GM23338 (cell line): ENCODE data around the gene RSL24D1.

Experiments used
- CREB1 ChIP-seq: fragments of 250-450 bp; sonication (Bioruptor Pico); IDR thresholded peaks from 2 replicates; pipeline ENCODE4 v1.5.0; 2020; ENCODE audit warnings: low read depth, mild to moderate bottlenecking, moderate library complexity
- EZH2 ChIP-seq: fragments of 200-600 bp; sonication (generic); IDR thresholded peaks from one replicate; pipeline ENCODE4 v1.8.0; 2017; ENCODE audit warnings: antibody characterized with exemption, mild to moderate bottlenecking, low read depth; ENCODE audit not compliant: unreplicated experiment
- POLR2AphosphoS5 ChIP-seq: IDR thresholded peaks from 2 replicates; pipeline ENCODE4 v1.6.1; 2016; ENCODE audit warnings: antibody characterized with exemption, low read depth
- STAT1 ChIP-seq: IDR thresholded peaks from one replicate; pipeline ENCODE4 v1.6.1; 2016; ENCODE audit warnings: antibody characterized with exemption; ENCODE audit not compliant: unreplicated experiment
- TF ChIP-seq, protein P1 (sequence below): IDR thresholded peaks from one replicate; pipeline ENCODE4 v1.6.1; 2018; ENCODE audit warnings: antibody characterized with exemption; ENCODE audit not compliant: unreplicated experiment
- TF ChIP-seq, protein P2 (sequence below), 2 experiments: fragments of 200-600 bp in 1 of 2; sonication (generic) in 1 of 2; conservative IDR thresholded peaks; 2 replicates each; pipeline versions ENCODE4 v1.5.1 to v1.6.1; 2016 to 2017; ENCODE audit warnings: antibody characterized with exemption in 2 of 2, low read depth in 2 of 2, mild to moderate bottlenecking in 2 of 2, moderate library complexity in 1 of 2

DNA sequence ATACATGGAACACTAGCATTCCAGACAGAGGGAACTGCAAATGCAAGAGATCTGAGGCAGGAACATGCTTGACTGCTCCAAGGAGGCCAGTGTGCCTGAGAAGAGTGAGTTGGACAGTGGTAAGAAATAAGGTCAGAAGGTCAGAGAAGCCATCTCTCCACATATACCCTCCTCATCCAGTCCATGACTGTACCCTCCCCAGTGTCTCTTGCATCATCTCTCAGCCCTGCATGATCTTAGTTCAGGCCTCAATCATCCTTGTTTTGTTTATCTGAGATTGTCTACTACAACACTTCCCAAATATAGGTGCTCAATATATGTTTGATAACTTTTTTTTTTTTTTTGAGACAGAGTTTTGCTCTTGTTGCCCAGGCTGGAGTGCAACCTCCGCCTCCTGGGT lies 5.5 kb upstream of the RSL24D1 start:
- TF ChIP-seq, protein P1, sequence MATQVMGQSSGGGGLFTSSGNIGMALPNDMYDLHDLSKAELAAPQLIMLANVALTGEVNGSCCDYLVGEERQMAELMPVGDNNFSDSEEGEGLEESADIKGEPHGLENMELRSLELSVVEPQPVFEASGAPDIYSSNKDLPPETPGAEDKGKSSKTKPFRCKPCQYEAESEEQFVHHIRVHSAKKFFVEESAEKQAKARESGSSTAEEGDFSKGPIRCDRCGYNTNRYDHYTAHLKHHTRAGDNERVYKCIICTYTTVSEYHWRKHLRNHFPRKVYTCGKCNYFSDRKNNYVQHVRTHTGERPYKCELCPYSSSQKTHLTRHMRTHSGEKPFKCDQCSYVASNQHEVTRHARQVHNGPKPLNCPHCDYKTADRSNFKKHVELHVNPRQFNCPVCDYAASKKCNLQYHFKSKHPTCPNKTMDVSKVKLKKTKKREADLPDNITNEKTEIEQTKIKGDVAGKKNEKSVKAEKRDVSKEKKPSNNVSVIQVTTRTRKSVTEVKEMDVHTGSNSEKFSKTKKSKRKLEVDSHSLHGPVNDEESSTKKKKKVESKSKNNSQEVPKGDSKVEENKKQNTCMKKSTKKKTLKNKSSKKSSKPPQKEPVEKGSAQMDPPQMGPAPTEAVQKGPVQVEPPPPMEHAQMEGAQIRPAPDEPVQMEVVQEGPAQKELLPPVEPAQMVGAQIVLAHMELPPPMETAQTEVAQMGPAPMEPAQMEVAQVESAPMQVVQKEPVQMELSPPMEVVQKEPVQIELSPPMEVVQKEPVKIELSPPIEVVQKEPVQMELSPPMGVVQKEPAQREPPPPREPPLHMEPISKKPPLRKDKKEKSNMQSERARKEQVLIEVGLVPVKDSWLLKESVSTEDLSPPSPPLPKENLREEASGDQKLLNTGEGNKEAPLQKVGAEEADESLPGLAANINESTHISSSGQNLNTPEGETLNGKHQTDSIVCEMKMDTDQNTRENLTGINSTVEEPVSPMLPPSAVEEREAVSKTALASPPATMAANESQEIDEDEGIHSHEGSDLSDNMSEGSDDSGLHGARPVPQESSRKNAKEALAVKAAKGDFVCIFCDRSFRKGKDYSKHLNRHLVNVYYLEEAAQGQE: no peak
- TF ChIP-seq, protein P2, sequence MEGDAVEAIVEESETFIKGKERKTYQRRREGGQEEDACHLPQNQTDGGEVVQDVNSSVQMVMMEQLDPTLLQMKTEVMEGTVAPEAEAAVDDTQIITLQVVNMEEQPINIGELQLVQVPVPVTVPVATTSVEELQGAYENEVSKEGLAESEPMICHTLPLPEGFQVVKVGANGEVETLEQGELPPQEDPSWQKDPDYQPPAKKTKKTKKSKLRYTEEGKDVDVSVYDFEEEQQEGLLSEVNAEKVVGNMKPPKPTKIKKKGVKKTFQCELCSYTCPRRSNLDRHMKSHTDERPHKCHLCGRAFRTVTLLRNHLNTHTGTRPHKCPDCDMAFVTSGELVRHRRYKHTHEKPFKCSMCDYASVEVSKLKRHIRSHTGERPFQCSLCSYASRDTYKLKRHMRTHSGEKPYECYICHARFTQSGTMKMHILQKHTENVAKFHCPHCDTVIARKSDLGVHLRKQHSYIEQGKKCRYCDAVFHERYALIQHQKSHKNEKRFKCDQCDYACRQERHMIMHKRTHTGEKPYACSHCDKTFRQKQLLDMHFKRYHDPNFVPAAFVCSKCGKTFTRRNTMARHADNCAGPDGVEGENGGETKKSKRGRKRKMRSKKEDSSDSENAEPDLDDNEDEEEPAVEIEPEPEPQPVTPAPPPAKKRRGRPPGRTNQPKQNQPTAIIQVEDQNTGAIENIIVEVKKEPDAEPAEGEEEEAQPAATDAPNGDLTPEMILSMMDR (conservative IDR thresholded peaks at IDR 0.05; ENCODE audit: low read depth in 2 of 2): no peak
- TF ChIP-seq CREB1 (CRISPR knock-in tag) (no peak), POLR2AphosphoS5 (no peak), EZH2 (no peak), STAT1 (no peak)
